Measurements from ENCODE around the gene TDP2.

GRCh38 chr6:24673625-24674024, 6.9 kb upstream of the TDP2 start:
- TF ChIP-seq CTCF (IDR thresholded peaks at IDR 0.05; ENCODE audit: extremely low read depth in 1 of 2, insufficient read depth in 1 of 2, low read depth in 1 of 2, low read length in 2 of 2) (no peak), EZH2 (IDR thresholded peaks at IDR 0.05; ENCODE audit: borderline replicate concordance, low read depth, low read length, severe bottlenecking) (no peak), FOS (IDR thresholded peaks at IDR 0.05; ENCODE audit: borderline replicate concordance, insufficient read depth, low read length) (no peak), POLR2A (IDR thresholded peaks at IDR 0.05; ENCODE audit: low read depth, low read length) (no peak), JUN (IDR thresholded peaks at IDR 0.05; ENCODE audit: borderline replicate concordance, insufficient read depth, insufficient read length, low read depth) (no peak), POLR2AphosphoS5 (IDR thresholded peaks at IDR 0.05; ENCODE audit: insufficient read depth, low read depth, low read length) (no peak), MYC (IDR thresholded peaks at IDR 0.05; ENCODE audit: low read depth, low read length) (no peak), MAX (IDR thresholded peaks at IDR 0.05; ENCODE audit: insufficient read depth, insufficient read length) (no peak), GATA2 (IDR thresholded peaks at IDR 0.05; ENCODE audit: insufficient read depth, insufficient read length, low read depth, low read length) (no peak)
